ENCODE measurements around the gene ANHX.

GRCh38 chr12:133174901-133175300, 60.8 kb downstream of the ANHX start:
- TF ChIP-seq CTCF (conservative IDR thresholded peaks at IDR 0.05) (no peak), ZFX (IDR thresholded peaks at IDR 0.05) (no peak)

All from C4-2B (cell line).